Umbilical cord (tissue), 2 donors: ENCODE measurements around the gene MYH8. TPM values are rescaled to one million over a fixed set of nuclear protein-coding genes. Genes with fewer than 3 reads are reported as not detected.

Experiments used
- DNase-seq: peaks from one replicate; pipeline ENCODE4 v3.0.0-alpha.2; 2015; ENCODE audit warnings: low spot score
- total RNA-seq: library from RNA; depleted of rRNA; stranded (reverse); fragments of >200 nt; gene quantifications from one replicate; pipeline ENCODE4 v1.2.3, GENCODE V29; 2014; ENCODE audit warnings: low replicate concordance; ENCODE audit not compliant: insufficient read depth

MYH8 gene
- total RNA-seq, result not detected

- DNase-seq, result no peak
Observed at GRCh38 chr17:10421900-10422542, at the start of gene MYH8. TSS of gene MYH8 (minus strand) at chr17:10421950. CDS start at chr17:10420227, 1,723 bp downstream.

GRCh38 chr17:10469459-10469858, 47.7 kb upstream of the MYH8 start, which contains the start of gene MYH4:
TSS of gene MYH4 (minus strand) at chr17:10469559. CDS start at chr17:10466745, 2,814 bp downstream.
- no peak for DNase-seq

- DNase-seq, result no peak
Observed at GRCh38 chr17:10463402-10463801, 41.7 kb upstream of the MYH8 start.

- DNase-seq, result no peak
Observed at GRCh38 chr17:10460062-10460461, 38.3 kb upstream of the MYH8 start.

GRCh38 chr17:10458701-10459100, 37.0 kb upstream of the MYH8 start:
- no peak for DNase-seq

- DNase-seq, result no peak
Observed at GRCh38 chr17:10457952-10458351, 36.2 kb upstream of the MYH8 start.

GRCh38 chr17:10447026-10447931, 25.5 kb upstream of the MYH8 start:
- no peak for DNase-seq

GRCh38 chr17:10439816-10440215, 18.1 kb upstream of the MYH8 start:
- no peak for DNase-seq

- no peak for DNase-seq
Observed at GRCh38 chr17:10435096-10435495, 13.3 kb upstream of the MYH8 start.

GRCh38 chr17:10429421-10430045, 7.8 kb upstream of the MYH8 start:
- no peak for DNase-seq

GRCh38 chr17:10428781-10429180, 7.0 kb upstream of the MYH8 start:
- no peak for DNase-seq

GRCh38 chr17:10421211-10421610, 539 bp downstream of the MYH8 start:
- DNase-seq, result no peak

GRCh38 chr17:10420811-10421210, 939 bp downstream of the MYH8 start:
- no peak for DNase-seq

GRCh38 chr17:10417431-10417830, 4.3 kb downstream of the MYH8 start:
- DNase-seq, result no peak

GRCh38 chr17:10415161-10415560, 6.6 kb downstream of the MYH8 start:
- DNase-seq, result no peak

GRCh38 chr17:10403589-10403988, 18.2 kb downstream of the MYH8 start:
- DNase-seq, result no peak

GRCh38 chr17:10398352-10398751, 23.4 kb downstream of the MYH8 start:
- DNase-seq, result no peak

GRCh38 chr17:10396524-10397163, 25.1 kb downstream of the MYH8 start:
- peak; percentile 8 for DNase-seq

- no peak for DNase-seq
Observed at GRCh38 chr17:10394201-10394887, 27.4 kb downstream of the MYH8 start.

- no peak for DNase-seq
Observed at GRCh38 chr17:10392880-10393279, 28.9 kb downstream of the MYH8 start.

- DNase-seq, result no peak
Observed at GRCh38 chr17:10385871-10386270, 35.9 kb downstream of the MYH8 start.
